T-helper 9 cell (primary cell): ENCODE data around the gene TAGLN3.

Experiments
- DNase-seq: peaks from one replicate; pipeline ENCODE4 v3.0.0-alpha.2; 2020

Gene TAGLN3

DNA sequence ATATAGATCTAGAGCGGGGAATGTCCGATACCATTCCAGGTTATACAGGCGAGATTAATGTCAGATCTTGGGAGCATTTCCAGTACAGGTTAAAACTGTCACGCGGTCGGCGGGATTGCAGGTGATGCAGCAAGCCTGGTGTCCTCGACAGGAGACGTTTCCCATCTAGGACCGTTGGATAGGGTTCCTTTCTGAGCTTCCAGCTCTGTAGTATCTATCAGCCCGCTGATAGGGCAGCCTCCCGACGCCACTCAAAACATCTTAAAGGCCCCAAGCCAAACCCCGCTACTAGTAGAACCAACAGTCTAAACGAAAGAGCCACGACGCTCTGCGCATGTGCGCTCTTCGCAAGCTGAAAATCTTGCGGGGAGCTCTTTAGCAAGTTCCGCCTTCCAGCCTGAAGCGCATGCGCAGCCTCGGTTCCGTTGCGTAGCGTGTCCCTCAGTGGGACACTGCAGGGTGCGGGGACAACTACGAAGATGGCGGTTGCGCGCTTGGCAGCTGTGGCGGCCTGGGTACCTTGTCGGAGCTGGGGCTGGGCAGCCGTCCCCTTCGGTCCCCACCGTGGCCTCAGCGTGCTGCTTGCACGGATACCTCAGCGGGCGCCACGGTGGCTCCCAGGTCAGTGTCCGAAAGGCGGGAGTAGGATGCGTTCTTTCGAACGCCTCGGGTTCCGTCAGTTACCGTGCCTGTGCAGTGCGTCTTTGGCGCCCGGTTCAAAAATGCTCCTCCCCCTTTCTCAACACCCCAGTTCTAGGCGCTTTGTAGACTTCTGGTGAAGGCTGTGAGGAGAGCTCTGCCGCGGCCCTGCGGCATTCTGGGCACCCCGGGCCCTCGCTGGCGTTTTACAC lies 19.9 kb upstream of the TAGLN3 start, which contains the start of gene ABHD10:
TSS of gene ABHD10 (plus strand) at position 444 of the 851 bp plus-strand sequence. CDS start at position 480, 36 bp downstream.
- peak; percentile 92 for DNase-seq

DNA sequence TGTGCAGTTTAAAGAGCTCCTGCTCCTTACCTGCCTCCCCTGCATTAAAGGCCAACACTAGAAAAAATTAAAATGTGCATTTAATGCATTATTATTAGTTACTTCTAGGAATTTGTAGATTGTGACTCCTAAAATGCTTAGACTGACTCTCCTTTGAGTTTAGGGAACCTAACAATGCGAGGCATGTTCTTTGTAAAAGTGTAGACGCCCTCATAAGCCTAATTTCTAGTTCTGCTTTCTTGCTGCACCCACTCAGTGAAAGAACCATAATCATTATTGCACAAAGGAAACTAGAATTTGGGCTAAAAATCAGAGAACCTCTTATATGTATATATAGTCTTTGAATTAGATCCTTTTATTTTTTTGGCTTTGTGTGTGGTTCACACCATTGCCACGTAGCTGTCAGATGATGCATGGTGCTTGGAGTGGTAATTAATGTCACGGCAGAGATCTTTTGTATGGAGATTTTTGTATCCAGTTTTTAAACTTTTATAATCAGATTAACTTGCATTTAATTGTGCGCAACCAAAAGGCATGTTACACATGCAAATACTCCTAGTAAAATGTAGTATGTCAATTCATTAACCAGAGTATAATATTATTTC lies 19.2 kb upstream of the TAGLN3 start:
- no peak for DNase-seq

DNA sequence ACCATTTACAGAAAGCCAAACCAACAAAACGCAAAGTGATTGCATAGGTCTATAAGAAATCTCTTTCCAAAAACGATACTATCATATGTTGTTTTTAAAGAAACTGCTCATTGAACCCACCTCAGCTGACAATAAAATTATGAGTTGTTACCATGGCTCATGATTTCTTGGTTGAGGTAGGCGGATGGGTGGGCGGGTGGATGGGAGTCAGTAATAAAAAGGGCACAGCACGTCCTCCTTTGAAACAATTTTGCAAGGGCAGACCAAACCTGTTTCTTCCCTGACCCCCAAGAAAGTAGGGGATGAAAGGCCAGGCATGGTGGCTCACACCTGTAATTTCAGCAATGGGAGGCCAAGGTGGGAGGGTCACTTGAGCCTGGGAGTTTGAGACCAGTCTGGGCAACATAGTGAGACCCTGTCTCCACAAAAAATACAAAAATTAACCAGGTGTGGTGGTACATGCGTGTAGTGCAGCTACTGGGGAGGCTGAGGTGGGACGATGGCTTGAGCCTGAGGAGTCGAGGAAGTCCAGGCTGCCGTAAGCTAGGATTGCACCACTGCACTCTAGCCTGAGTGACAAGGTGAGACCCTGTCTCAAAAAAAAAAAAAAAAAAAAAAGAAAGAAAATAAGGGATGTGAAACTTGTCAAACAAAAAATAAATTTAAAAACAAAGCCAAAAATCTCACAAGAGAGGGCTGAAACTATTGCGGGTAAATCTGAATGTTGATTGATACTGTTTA lies 17.8 kb upstream of the TAGLN3 start:
- no peak for DNase-seq

DNA sequence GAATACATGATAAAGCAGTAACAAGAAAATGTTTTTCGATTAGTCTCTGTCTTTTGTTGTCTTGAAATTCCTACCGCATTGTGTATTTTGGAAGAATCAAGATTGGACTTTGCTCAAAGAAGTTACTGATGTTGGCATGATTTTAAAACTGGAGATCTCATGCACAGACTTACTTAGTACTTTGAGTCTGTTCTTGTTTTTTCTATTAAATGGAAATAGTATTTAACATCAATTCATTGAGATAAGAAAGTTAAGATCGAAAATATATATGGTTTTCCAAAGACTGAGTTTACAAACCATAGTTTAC lies 17.3 kb upstream of the TAGLN3 start:
- no peak for DNase-seq

DNA sequence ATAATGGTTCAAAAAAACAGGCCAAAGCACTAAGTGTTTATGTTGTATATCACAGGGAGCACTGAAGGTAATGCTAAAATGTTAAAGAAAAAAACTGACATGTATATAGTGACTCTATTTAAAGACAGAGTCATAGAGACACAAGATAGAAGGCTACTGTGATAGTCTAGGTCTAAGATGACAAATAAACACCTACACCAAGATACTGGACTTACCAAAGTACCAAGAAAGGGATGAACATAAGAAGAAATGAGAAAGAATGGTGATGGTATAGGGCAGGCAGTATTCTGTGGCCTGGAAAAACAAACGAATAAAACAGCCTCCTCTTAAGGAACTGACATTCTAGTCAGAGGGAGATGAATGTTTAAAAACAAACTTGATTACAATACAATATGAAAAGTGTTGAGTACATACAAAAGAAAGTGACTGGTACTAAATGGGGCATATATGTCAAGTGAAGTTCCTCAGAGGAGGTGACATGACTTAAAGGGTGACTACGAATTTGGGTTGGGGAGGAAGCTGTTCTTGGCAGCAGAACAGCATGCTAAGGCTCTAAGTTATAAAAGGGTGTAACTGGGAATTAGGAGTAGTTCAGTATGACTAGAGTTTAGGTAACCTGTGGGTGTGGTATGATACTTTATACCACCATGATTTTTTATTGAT lies 14.0 kb upstream of the TAGLN3 start:
- no peak for DNase-seq

DNA sequence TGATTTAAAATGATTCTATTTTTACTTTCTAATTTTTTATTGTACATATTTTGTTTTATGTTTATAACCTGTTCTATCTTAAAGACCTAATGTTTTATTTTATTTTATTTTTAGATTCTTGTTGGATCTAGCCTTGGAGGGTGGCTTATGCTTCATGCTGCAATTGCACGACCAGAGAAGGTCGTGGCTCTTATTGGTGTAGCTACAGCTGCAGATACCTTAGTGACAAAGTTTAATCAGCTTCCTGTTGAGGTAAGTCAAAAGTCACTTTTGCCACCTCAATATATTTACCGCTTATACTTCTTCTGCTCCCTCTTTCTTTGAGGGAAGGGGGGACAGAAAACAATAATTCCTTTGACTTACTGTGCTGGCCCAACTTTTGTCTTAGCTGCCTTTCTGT lies 11.9 kb upstream of the TAGLN3 start:
- no peak for DNase-seq

DNA sequence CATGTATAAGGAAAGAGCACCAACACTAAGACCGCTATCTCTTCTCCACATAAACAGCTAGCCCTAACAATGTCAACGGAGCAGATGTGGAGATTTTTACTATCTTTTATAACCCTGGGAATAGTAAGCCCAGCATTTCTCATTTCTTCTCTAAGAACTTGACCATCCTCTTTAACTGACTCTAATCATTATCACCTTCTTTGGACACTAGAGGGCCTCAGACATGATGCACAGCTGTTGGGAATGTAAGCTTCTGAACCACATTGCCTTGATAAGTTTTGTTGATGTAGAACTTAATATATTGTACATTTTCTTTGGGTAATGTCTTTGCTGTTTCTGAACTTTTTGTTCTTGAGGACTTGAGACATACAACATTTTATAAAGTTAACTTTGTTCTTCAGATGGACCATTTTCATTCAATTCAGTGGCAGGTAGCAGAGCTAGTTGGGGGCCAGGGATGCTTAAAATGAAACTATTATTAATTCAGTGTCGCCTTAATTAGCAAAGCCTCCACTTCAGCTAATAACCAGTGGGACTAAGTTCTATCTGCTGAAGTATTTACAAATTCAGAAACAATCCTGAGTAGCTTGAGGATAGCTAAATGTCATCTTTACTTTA lies 9.6 kb upstream of the TAGLN3 start:
- DNase-seq: no peak

DNA sequence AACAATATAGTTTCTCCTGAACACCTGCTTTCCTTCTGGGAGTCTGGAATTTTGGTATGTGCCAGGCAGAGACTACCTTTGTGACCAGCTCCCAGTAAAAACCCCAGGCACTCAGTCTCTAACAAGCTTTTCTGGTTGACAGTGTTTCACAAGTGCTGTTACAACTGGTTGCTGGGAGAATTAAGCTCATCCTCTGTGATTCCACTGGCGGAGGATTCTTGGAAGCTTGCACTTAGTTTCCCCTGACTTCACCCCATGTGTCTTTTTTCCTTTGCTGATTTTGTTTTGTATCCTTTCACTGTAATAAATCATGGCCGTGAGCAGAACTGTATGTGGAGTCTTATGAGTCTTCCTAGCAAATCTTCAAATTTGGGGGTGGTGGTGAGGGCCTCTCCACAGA lies 5.7 kb upstream of the TAGLN3 start:
- DNase-seq: no peak

DNA sequence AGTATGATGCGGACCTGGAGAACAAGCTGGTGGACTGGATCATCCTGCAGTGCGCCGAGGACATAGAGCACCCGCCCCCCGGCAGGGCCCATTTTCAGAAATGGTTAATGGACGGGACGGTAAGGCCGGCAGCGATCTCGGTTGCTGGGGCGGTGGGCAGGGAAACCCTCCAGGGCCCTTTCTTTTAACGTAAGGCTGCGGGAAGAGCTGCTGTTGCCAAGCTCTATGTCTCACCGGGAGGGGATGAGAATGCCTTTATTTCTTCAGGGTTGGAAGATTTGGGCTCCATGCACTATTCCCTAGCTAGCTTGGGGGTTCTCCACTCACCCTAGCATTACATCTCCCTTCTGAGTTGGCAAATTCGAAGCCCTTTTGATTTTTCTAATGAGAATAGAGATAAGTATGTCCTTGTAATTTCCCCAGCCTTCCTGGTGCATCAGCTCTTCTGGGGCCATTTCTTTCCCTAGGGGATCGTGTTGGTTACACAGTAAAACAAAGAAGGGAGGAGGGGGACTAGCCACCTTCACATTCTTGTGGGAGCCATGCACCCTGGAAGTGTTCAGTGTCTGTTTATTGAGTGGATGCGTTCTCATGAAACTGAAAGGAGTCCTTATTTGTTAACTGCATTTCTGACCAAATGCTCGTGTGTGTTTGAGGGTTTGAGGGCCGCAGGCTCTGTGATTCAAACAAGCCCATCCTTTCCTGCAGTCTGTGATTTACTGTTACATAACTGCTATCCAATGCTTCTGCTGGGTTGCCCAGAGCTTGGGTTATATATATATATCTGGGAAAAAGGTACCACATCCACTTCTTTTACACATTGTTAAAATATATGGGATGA lies 982 bp downstream of the TAGLN3 start:
- DNase-seq: no peak

DNA sequence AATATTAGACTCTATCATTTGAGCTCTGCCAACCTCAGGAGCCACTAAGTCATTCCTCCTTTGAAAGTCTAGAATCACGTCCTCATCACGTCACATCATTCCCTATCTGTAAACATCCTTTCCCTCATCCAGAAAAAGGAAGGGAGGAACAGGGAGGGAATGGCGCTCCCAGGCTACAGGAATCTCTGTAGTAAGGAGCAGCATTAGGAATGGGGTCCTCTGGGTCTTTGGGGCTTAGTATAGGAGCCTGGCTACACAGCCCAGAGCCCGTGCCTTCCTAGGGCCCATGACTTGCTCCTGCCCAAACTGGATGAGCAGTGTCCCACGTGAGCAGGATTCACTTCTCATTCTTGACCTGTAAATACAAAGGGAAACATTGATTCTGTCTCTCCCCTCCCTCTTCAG lies 1.6 kb downstream of the TAGLN3 start:
- no peak for DNase-seq

DNA sequence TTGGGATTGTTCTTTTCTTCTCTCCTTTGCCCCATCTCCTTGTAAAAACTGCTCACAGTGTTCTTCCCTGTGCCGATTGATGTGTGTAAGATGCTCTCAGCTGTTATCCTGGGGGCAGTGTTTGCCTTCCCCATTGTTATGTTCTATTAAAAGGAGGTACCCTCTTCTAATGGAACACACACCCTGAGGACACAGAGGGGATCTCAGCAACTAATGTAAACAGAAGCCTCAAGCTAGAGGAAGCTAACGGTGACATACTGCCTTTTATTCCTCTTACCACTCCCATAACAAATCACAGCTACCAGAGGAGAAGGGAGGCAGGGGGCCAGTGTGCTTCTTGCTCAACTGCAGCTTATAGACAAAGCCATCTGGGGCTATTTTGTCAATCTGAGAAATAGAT lies 2.2 kb downstream of the TAGLN3 start:
- no peak for DNase-seq

DNA sequence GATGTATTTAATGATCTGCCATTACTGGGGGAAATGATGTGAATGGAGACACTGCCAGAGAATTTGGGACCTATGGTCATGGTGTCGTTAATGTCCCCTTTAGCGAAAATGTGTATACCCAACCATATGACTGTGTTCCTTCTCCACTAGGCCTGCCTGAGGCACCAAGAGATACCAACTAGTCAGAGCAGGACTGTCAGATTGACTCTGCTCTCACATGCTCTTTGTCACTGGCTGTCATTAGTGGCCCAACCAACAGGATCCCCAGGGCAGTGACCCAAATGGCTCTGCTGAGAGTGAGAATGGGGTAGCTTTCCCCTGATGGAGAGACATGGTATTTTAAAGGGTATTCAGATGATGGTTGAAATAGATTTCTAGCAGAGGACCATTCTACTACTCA lies 2.8 kb downstream of the TAGLN3 start:
- DNase-seq: no peak

DNA sequence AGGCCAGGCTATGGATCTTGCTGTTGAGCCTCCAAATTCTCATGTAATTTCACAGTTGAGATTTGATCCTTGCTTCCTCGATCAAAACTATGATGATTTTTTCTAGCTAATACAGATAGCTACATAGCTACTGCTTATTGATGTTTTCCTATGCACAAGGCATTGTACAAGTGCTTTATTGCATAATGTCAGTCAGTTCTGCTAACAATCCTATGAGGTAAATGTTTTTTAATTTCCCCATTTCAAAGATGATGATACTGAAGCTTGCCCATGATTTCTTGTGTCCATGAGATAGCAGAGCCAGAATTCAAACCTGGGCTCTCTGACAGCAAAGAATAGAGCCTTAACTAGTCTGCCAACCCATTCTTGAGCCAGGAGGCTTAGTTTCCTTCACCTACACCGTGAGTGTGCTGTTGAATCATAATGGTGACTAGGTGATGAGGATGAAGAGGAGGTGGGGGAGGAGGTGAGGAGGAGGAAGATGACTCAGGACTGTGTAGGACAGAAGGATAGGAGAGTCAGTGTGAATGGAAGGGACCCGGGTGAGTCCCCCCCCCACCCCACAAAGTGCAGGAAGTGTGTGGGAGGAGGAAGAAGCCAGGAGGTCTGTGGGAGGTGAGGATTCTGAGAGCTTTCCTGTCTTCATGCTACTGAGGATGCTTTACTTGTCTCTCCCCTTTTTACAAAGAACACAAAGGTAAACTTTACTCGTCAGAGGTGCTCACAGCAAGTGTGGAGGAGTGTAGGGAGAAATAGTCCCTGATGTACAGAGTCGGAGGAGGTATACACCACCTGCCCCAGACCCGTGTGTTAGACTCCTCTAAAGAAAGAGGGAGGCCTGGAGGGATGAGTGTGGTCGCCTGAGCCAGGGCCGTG lies 3.6 kb downstream of the TAGLN3 start:
- DNase-seq: no peak

DNA sequence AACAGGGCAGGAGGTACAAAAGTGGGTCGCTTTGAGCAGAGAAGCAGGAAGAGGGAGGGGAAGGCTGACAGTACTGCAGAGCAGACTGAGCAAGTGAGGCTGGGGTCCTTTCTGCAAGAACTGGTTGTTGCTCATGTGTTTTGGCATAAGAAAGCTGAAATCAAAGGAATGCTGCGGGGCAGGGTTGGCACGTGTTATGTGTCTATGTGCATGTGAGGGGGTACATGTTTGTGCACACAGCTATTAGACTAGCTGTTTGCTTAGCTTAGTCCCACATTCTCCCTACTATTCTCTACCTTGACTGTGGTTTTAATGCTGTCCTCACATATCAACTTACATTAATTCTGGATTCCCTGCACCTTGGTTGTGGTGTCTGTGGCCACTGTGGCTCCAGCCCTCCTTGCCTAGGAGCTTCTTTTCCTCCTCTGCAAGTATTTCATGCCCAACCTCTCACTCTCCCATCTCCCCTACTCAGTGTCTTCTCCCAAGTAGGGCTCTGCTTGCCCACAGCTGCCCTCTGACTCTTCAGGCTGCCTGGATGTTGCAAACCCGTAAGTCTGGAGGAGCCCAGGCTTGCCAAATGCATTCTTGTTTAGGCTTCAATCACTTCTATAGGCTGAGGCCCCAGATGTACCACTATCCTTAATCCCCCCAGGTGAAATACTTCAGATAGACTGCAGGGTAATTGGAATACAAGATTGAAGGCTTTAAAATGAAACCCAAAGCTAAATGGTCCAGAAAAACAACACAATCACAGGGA lies 4.8 kb downstream of the TAGLN3 start:
- no peak for DNase-seq

DNA sequence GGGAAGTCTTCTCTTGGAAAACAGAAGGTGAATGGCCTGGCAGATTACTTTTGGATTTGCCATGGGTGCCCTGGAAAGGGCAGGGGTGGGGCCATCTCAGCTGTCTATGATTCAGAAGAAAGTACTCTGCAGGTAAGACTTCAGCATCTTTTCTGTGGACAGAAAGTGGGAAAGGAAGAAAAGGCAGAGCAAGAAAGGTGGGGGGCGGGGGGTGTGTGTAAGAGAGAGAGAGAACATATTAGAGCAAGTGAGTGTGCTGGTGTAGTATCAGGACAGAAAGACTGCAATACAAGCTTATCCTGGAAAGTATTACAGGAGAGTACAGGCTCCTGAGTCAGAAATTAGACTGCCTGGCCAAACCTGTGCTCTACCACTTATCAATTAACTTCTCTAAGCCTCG lies 5.5 kb downstream of the TAGLN3 start:
- DNase-seq: no peak

DNA sequence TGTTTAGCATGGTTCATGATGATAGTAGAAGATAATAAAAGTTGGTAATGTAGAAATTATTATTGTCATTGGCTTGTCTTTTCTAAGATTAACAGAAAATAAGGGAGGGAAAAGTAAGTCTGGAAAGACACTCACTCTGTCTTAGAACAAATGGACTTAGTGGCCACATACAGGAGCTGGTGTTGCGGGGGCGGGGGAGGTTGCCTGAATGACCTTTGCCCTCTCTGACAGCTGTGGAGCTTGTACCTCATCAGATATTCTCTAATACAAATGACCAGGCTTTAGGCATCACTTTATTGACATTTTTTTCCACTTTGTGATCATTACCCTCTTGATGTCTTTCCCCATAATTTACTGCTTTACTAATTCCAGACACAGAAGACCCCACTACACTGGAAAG lies 5.9 kb downstream of the TAGLN3 start:
- DNase-seq: no peak

DNA sequence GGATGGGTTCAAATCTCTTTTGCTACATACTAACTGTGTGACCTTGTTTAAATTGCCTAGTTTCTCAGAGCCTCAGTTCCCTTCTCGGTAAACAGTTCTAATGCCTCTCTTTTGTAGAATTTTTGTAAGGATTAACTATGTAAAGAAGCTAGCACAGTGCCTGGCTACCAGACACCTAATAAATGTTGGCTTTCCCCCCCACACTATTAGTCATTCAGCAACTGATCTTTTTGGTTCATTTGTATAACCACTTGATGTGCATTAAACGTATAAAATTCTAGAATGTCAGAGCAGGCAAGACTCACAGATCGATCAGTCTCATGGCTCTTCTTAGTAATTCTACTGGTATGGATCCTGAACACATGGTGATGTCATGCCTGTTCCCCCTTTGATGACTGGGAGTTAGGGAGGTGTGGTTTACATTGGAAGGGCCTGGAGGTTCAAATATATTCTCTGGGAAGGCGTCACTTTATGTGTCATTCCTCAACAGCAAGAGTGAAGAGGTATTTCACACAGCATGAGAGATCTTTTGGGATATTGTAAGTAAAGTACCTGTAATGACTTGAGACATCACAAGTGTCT lies 6.5 kb downstream of the TAGLN3 start:
- no peak for DNase-seq

DNA sequence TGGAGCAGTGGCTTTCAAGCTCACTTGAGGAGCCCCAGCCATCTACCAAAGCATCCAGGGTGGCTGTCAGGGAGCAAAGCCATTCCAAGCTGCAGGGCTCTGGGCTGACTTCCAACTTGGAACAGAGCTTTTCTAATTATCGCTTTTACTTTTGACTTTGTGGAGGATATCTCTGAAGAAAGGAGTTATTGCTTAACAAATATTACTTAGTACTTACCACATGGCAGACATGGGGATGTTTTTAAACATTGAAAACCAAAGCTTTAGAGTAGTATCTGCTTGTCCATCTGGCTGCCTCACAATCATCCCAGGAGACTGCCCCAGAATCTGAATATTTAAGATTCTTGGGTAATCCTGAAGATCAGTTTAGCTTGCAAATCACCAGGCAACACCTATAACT lies 8.9 kb downstream of the TAGLN3 start:
- no peak for DNase-seq

DNA sequence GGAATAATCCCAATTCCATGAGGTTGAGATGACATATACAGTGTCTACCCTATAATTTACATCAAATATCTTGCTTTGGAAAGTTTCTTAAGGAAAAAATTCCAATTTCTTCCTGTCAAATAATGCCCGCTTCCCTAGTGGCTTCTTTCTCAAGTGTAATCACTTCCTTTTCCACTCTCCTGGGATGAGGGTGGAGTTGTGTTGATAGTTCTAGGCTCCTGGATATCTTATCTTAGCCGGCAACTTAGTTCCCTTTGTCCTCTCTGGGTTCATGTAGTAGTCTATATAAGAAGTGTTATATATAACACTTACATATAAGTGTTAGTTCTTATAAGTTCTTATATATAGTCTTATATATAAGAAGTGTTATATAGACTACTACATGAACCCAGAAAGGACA lies 10.9 kb downstream of the TAGLN3 start:
- no peak for DNase-seq

DNA sequence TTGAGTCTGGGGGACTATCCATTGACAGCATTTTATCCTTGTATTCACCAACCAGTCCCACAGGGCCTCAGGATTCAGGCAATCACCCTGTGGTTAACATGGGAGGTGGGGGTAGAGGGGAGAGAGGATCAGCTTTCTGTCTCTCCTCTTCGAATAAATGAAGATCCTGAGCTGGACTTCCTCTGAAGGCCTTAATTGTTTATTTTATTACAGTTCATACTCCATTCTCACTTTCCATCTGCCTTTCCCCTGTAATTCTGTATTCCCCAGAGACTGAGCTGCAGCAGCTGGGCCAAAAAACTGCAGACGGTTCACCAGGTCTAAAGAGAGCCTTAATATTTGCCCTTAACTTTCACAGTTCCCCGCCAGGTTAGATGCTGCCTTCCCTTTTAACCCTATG lies 11.9 kb downstream of the TAGLN3 start:
- DNase-seq: no peak
